Activated T-helper 17 cell treated with anti-CD3 and anti-CD28 coated beads, Interleukin-2, amount 50 U/mL, for 72 hours (primary cell): ENCODE measurements around the gene RGS9. TPM values are rescaled to one million over a fixed set of nuclear protein-coding genes. Genes with fewer than 3 reads are reported as not detected.
"Not testable (repeated sequence)": the region's sequence is repeated elsewhere in the genome, so short reads cannot be mapped to it uniquely, and the experiment has no call there.

Experiments
- ATAC-seq: fragments of 150-1000 bp; cut with Tn5 transposase; replicated peaks from 2 replicates; pipeline ENCODE4 v1.10.0; 2021; ENCODE audit warnings: mild to moderate bottlenecking, moderate library complexity
- H3K27ac Mint-ChIP-seq: one replicate; pipeline ENCODE4 v1.8.0; 2022; ENCODE audit warnings: mixed read lengths
- H3K27me3 Mint-ChIP-seq: one replicate; pipeline ENCODE4 v1.8.0; 2022; ENCODE audit warnings: mixed read lengths
- H3K36me3 Mint-ChIP-seq: one replicate; pipeline ENCODE4 v1.8.0; 2022; ENCODE audit warnings: low read depth, mild to moderate bottlenecking, mixed read lengths
- H3K4me1 Mint-ChIP-seq: one replicate; pipeline ENCODE4 v1.8.0; 2022; ENCODE audit warnings: mixed read lengths
- H3K4me3 Mint-ChIP-seq: one replicate; pipeline ENCODE4 v1.8.0; 2022; ENCODE audit warnings: mild to moderate bottlenecking, mixed read lengths
- H3K9me3 Mint-ChIP-seq: one replicate; pipeline ENCODE4 v1.8.0; 2022; ENCODE audit warnings: mixed read lengths
- total RNA-seq, 2 donors: library from RNA; stranded (reverse); gene quantifications; one replicate each; pipeline ENCODE4 v1.2.3, GENCODE V29; 2022

Gene RGS9
- total RNA-seq, 2 donors from 2014 or later, result 5.1 to 7.5 TPM

GRCh38 chr17:65193305-65193704 lies 56.1 kb downstream of the RGS9 start:
- H3K36me3 Mint-ChIP-seq, result no peaks in the 10 kb centered on the region
- peaks cover 7% of the 10 kb centered on the region for H3K4me1 Mint-ChIP-seq
- ATAC-seq, result no peak
- H3K4me3 Mint-ChIP-seq, result no peak overlapping the region
- no peaks in the 10 kb centered on the region for H3K27me3 Mint-ChIP-seq
- no peak overlapping the region for H3K27ac Mint-ChIP-seq
- no peaks in the 10 kb centered on the region for H3K9me3 Mint-ChIP-seq

GRCh38 chr17:65193716-65194293 lies 56.6 kb downstream of the RGS9 start:
- no peak overlapping the region for H3K4me3 Mint-ChIP-seq
- H3K36me3 Mint-ChIP-seq, result no peaks in the 10 kb centered on the region
- no peaks in the 10 kb centered on the region for H3K27me3 Mint-ChIP-seq
- H3K9me3 Mint-ChIP-seq, result no peaks in the 10 kb centered on the region
- H3K27ac Mint-ChIP-seq, result peak overlapping the region; percentile 46
- peaks cover 11% of the 10 kb centered on the region for H3K4me1 Mint-ChIP-seq
- ATAC-seq, result no peak

GRCh38 chr17:65194670-65195334 lies 57.6 kb downstream of the RGS9 start:
- ATAC-seq, result no peak
- Mint-ChIP-seq H3K9me3 (no peaks in the 10 kb centered on the region), H3K36me3 (no peaks in the 10 kb centered on the region), H3K27ac (peak overlapping the region; percentile 46), H3K4me1 (peaks cover 13% of the 10 kb centered on the region), H3K27me3 (no peaks in the 10 kb centered on the region), H3K4me3 (no peak overlapping the region)

- H3K4me1 Mint-ChIP-seq, result peaks cover 13% of the 10 kb centered on the region
- no peaks in the 10 kb centered on the region for H3K27me3 Mint-ChIP-seq
- H3K4me3 Mint-ChIP-seq, result no peak overlapping the region
- ATAC-seq, result no peak
- H3K9me3 Mint-ChIP-seq, result no peaks in the 10 kb centered on the region
- no peaks in the 10 kb centered on the region for H3K36me3 Mint-ChIP-seq
- no peak overlapping the region for H3K27ac Mint-ChIP-seq
Measured at GRCh38 chr17:65195716-65196115, 58.5 kb downstream of the RGS9 start.

GRCh38 chr17:65196617-65197016 lies 59.4 kb downstream of the RGS9 start:
- ATAC-seq, result no peak
- no peak overlapping the region for H3K4me3 Mint-ChIP-seq

GRCh38 chr17:65197201-65197600 lies 60.0 kb downstream of the RGS9 start:
- Mint-ChIP-seq H3K27ac (no peak overlapping the region), H3K4me1 (peaks cover 8% of the 10 kb centered on the region), H3K27me3 (no peaks in the 10 kb centered on the region), H3K36me3 (no peaks in the 10 kb centered on the region), H3K9me3 (no peaks in the 10 kb centered on the region), H3K4me3 (no peak overlapping the region)
- ATAC-seq, result no peak

More at GRCh38 chr17:65196617-65197016, 59.4 kb downstream of the RGS9 start:
- peaks cover 13% of the 10 kb centered on the region for H3K4me1 Mint-ChIP-seq
- peak overlapping the region; percentile 33 for H3K27ac Mint-ChIP-seq
- no peaks in the 10 kb centered on the region for H3K27me3 Mint-ChIP-seq
- no peaks in the 10 kb centered on the region for H3K36me3 Mint-ChIP-seq
- H3K9me3 Mint-ChIP-seq, result no peaks in the 10 kb centered on the region

- peak overlapping the region; percentile 44 for H3K27ac Mint-ChIP-seq
- peaks cover 6% of the 10 kb centered on the region for H3K4me1 Mint-ChIP-seq
- peak; percentile 46 for ATAC-seq
- H3K27me3 Mint-ChIP-seq, result no peaks in the 10 kb centered on the region
- no peak overlapping the region for H3K4me3 Mint-ChIP-seq
- no peaks in the 10 kb centered on the region for H3K36me3 Mint-ChIP-seq
- H3K9me3 Mint-ChIP-seq, result no peaks in the 10 kb centered on the region
Measured at GRCh38 chr17:65198653-65199382, 61.6 kb downstream of the RGS9 start.

GRCh38 chr17:65201331-65201730 lies 64.2 kb downstream of the RGS9 start:
- H3K4me1 Mint-ChIP-seq, result peaks cover 6% of the 10 kb centered on the region

GRCh38 chr17:65202844-65203571 lies 65.8 kb downstream of the RGS9 start:
- ATAC-seq, result no peak
- no peaks in the 10 kb centered on the region for H3K9me3 Mint-ChIP-seq
- no peak overlapping the region for H3K27ac Mint-ChIP-seq
- H3K36me3 Mint-ChIP-seq, result no peaks in the 10 kb centered on the region
- H3K4me3 Mint-ChIP-seq, result no peak overlapping the region
- H3K4me1 Mint-ChIP-seq, result peaks cover 11% of the 10 kb centered on the region
- H3K27me3 Mint-ChIP-seq, result no peaks in the 10 kb centered on the region

More at GRCh38 chr17:65201331-65201730, 64.2 kb downstream of the RGS9 start:
- Mint-ChIP-seq H3K36me3 (no peaks in the 10 kb centered on the region), H3K4me3 (no peak overlapping the region), H3K9me3 (no peaks in the 10 kb centered on the region), H3K27me3 (no peaks in the 10 kb centered on the region), H3K27ac (peak overlapping the region; percentile 19)
- ATAC-seq, result no peak

- no peaks in the 10 kb centered on the region for H3K36me3 Mint-ChIP-seq
- no peak overlapping the region for H3K4me3 Mint-ChIP-seq
- no peaks in the 10 kb centered on the region for H3K9me3 Mint-ChIP-seq
Measured at GRCh38 chr17:65204001-65204400, 66.8 kb downstream of the RGS9 start.

GRCh38 chr17:65205655-65206054 lies 68.5 kb downstream of the RGS9 start:
- Mint-ChIP-seq H3K4me1 (peaks cover 5% of the 10 kb centered on the region), H3K36me3 (no peaks in the 10 kb centered on the region), H3K27me3 (no peaks in the 10 kb centered on the region), H3K4me3 (no peak overlapping the region), H3K9me3 (no peaks in the 10 kb centered on the region), H3K27ac (no peak overlapping the region)
- ATAC-seq, result no peak

More at GRCh38 chr17:65204001-65204400, 66.8 kb downstream of the RGS9 start:
- ATAC-seq, result no peak
- peaks cover 5% of the 10 kb centered on the region for H3K4me1 Mint-ChIP-seq
- H3K27ac Mint-ChIP-seq, result no peak overlapping the region
- H3K27me3 Mint-ChIP-seq, result no peaks in the 10 kb centered on the region

GRCh38 chr17:65207448-65207847 lies 70.3 kb downstream of the RGS9 start:
- not testable (repeated sequence) for H3K4me3 Mint-ChIP-seq, H3K9me3 Mint-ChIP-seq, H3K36me3 Mint-ChIP-seq, H3K27ac Mint-ChIP-seq, H3K27me3 Mint-ChIP-seq, H3K4me1 Mint-ChIP-seq
- peak; percentile 98 for ATAC-seq

GRCh38 chr17:65208717-65209116 lies 71.5 kb downstream of the RGS9 start:
- ATAC-seq, result no peak
- no peak overlapping the region for H3K27ac Mint-ChIP-seq
- H3K27me3 Mint-ChIP-seq, result peaks cover 7% of the 10 kb centered on the region
- peaks cover 5% of the 10 kb centered on the region for H3K4me1 Mint-ChIP-seq
- no peaks in the 10 kb centered on the region for H3K36me3 Mint-ChIP-seq
- H3K9me3 Mint-ChIP-seq, result no peaks in the 10 kb centered on the region
- no peak overlapping the region for H3K4me3 Mint-ChIP-seq

GRCh38 chr17:65218261-65218660 lies 81.1 kb downstream of the RGS9 start:
- Mint-ChIP-seq H3K27me3 (peaks cover 9% of the 10 kb centered on the region), H3K27ac (no peak overlapping the region), H3K4me1 (no peaks in the 10 kb centered on the region), H3K36me3 (no peaks in the 10 kb centered on the region), H3K4me3 (no peak overlapping the region), H3K9me3 (no peaks in the 10 kb centered on the region)
- ATAC-seq, result no peak
